Epithelial cell of esophagus (primary cell): ENCODE results near the gene TANC2.
"Not testable (repeated sequence)": the region's sequence is repeated elsewhere in the genome, so short reads cannot be mapped to it uniquely, and the experiment has no call there.

Experiments
- DNase-seq: peaks from one replicate; pipeline ENCODE4 v3.0.0; 2010; ENCODE audit warnings: low read depth
- H3K4me3 ChIP-seq: 2 replicates; pipeline ENCODE4 v1.5.1; 2011; ENCODE audit warnings: mild to moderate bottlenecking, low read length, control low read depth
- TF ChIP-seq, protein P1 (sequence below): IDR thresholded peaks from 2 replicates; pipeline ENCODE4 v1.5.1; 2011; ENCODE audit warnings: low read depth, mild to moderate bottlenecking, low read length, control low read depth, inconsistent platforms; ENCODE audit not compliant: insufficient read depth; ENCODE audit errors: missing control alignments

The TANC2 gene

DNA sequence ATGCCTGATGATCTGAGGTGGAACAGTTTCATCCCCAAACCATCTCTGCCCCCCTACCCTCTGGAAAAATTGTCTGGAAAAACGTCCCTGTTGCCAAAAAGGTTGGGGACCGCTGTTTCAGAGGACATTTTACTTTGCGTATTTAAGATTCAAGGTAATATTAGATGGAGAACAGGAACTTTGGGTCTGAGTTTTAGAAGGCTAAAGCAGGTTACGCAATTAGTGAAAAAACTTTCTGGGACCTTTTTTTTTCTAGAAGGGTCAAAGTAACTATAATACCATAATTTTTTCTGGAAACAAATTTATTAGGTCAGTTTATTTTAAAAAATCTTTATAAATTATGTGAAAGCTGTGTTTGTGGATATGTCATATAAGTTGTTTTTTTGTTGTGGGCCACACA lies 5.8 kb downstream of the TANC2 start:
- TF ChIP-seq, protein P1, sequence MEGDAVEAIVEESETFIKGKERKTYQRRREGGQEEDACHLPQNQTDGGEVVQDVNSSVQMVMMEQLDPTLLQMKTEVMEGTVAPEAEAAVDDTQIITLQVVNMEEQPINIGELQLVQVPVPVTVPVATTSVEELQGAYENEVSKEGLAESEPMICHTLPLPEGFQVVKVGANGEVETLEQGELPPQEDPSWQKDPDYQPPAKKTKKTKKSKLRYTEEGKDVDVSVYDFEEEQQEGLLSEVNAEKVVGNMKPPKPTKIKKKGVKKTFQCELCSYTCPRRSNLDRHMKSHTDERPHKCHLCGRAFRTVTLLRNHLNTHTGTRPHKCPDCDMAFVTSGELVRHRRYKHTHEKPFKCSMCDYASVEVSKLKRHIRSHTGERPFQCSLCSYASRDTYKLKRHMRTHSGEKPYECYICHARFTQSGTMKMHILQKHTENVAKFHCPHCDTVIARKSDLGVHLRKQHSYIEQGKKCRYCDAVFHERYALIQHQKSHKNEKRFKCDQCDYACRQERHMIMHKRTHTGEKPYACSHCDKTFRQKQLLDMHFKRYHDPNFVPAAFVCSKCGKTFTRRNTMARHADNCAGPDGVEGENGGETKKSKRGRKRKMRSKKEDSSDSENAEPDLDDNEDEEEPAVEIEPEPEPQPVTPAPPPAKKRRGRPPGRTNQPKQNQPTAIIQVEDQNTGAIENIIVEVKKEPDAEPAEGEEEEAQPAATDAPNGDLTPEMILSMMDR: no peak

DNA sequence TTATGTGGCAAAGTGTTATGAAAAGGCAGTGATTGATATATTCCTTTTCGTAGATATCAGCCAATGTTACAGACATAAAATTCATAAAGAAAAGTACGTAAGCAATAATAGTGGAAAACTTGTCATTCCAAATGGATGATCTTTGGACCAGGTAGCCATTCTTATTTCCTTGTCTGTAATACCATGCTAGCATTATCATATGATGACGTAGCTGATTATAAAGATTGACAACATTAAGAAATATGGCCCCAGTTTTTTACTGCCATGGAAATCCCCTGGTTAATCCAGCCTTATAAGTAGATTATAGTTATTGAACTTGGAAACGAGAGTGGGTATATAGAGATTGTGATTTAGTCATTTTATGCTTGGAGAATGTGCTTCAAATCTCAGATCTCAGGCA lies 8.8 kb downstream of the TANC2 start:
- TF ChIP-seq, protein P1: no peak
- DNase-seq: no peak

More for the DNA sequence above, 5.8 kb downstream of the TANC2 start:
- no peak overlapping the region for H3K4me3 ChIP-seq
- no peak for DNase-seq

DNA sequence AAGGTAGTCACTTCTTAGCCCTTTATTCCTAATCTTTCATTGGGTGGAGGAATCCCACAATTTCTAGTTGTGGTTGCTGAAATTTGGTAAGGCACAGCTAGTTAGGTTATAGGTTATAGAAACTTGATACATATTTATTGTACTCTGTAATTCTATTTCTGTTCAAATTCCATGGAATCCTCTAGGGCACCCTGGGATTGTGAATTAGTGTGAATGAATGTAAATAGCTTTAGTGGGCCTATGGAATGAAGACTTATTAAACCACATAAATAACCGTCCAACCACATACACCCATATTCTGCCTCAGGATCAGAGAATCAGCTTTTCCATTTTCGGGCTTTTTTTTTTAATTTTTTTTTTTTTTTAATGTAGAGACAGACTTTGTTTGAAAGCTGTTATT lies 9.2 kb downstream of the TANC2 start:
- TF ChIP-seq, protein P1: no peak
- H3K4me3 ChIP-seq: no peak overlapping the region
- DNase-seq: no peak

More for the DNA sequence above, 8.8 kb downstream of the TANC2 start:
- no peak overlapping the region for H3K4me3 ChIP-seq

DNA sequence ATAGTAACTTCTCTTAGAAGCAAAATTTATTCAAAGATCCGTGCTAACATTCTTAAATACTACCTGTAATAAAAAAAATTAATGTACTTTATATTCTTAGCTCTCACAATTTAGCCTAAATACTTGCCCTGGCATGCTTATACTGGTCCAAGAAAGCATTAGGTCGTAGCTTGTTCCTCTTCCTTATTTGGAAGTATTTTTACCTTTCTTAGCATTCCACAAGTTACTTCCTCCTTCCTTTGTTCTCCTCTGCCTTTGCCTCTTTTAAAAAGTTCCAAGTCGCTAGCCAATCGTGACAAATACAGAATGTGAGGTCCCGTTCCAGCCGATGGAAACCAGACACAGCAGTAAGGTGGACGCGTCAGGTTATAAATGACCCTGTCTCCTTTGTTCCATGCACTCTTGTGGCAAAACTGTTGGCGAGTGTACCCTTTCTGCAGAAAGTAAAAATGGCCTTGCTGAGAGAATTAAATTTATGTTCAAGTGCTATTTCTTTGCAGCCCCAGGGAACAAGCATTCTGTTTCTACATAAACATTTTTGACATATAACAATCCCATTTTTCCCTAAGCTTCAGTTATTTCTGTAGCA lies 10.7 kb downstream of the TANC2 start:
- not testable (repeated sequence) for DNase-seq, H3K4me3 ChIP-seq

DNA sequence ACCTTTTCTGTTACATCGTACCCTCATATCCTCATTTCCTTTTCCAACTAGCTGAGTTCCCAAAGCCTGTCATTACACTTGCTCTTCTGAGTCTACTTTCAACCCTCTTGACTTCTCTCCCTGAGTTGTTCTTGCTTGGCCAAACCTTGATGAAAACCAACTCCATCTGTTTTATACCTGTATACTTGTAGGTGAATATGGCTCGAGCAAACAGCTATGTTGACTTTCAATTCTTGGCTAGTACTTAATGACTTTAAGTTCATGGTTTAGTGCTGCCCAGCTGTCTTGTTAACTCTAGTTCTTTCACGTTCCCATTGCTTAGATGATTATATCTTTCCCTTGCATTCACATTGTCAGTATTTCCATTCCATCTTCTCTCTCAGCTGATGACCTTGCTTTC lies 14.8 kb downstream of the TANC2 start:
- no peak overlapping the region for H3K4me3 ChIP-seq
- TF ChIP-seq, protein P1: no peak
- DNase-seq: no peak

DNA sequence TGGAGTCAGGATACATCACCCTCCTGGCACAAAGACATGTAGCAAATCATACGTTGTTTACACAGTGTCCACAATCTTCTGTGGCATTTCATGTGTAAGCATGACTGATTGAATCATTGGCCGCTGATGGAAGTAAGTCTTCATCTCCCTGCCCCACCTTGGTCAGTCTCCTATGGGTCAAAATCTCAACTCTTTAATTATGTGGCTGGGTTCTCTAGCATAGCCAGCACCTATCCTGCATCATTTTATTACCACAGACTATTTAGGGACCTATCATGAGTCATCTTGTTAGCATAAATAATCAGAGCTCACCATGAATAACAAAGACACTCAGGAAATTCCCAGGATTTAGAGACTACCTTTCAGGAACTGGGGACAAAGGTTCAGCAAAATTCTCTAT lies 15.9 kb downstream of the TANC2 start:
- TF ChIP-seq, protein P1: no peak
- DNase-seq: peak; percentile 79
- no peak overlapping the region for H3K4me3 ChIP-seq

DNA sequence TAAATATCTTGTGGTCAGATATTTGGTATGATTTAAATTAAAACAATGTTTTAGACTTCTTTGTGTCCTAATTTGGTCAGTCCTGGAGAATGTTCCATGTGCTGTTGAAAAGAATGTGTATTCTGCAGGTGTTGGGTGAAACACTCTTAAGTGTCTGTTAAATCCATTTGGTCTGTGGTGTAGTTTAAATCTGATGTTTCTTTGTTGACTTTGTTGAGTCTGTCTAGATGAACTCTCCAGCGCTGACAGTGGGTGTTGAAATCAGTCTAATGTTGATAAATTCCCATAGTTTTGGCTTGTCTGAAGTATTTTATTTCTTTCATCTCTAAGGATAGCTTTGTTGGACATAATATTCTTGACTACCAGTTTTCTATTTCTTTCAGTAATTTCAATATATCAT lies 18.8 kb downstream of the TANC2 start:
- DNase-seq: no peak
- TF ChIP-seq, protein P1: no peak
- H3K4me3 ChIP-seq: no peak overlapping the region
